Retinal pigment epithelial cell (primary cell): ENCODE data around the gene WDSUB1.

Source experiments
- DNase-seq: peaks from one replicate; pipeline ENCODE4 v3.0.0-alpha.2; 2010; ENCODE audit warnings: low read depth
- H3K4me3 ChIP-seq: 2 replicates; pipeline ENCODE4 v1.5.1; 2011; ENCODE audit warnings: mild to moderate bottlenecking, low read length, control low read depth, moderate library complexity
- CTCF ChIP-seq: conservative IDR thresholded peaks from 2 replicates; pipeline ENCODE4 v1.5.1; 2011; ENCODE audit warnings: low read depth, low read length, control low read depth, inconsistent platforms

Gene WDSUB1

GRCh38 chr2:159196393-159196925 is 90.0 kb downstream of the WDSUB1 start:
- no peak for TF ChIP-seq CTCF
- no peak overlapping the region for H3K4me3 ChIP-seq
- no peak for DNase-seq

GRCh38 chr2:159195697-159196096 is 90.8 kb downstream of the WDSUB1 start:
- no peak for TF ChIP-seq CTCF
- no peak for DNase-seq
- no peak overlapping the region for H3K4me3 ChIP-seq

- H3K4me3 ChIP-seq = no peak overlapping the region
- no peak for DNase-seq
- TF ChIP-seq CTCF = no peak
Measured at GRCh38 chr2:159194241-159194640, 92.3 kb downstream of the WDSUB1 start.

GRCh38 chr2:159193791-159194190 is 92.7 kb downstream of the WDSUB1 start:
- no peak for DNase-seq
- no peak overlapping the region for H3K4me3 ChIP-seq
- no peak for TF ChIP-seq CTCF

GRCh38 chr2:159192371-159192918 is 94.1 kb downstream of the WDSUB1 start:
- DNase-seq = no peak
- H3K4me3 ChIP-seq = no peak overlapping the region
- TF ChIP-seq CTCF = no peak

GRCh38 chr2:159188449-159188848 is 98.1 kb downstream of the WDSUB1 start:
- H3K4me3 ChIP-seq = no peak overlapping the region
- DNase-seq = no peak
- TF ChIP-seq CTCF = no peak

GRCh38 chr2:159187106-159187505 is 99.4 kb downstream of the WDSUB1 start:
- no peak for TF ChIP-seq CTCF
- DNase-seq = no peak
- H3K4me3 ChIP-seq = no peak overlapping the region
